SK-N-MC (cell line): ENCODE data around the gene FFAR1.

ENCODE experiments used
- EZH2 ChIP-seq: fragments of 200-600 bp; sonication (generic); IDR thresholded peaks from one replicate; pipeline ENCODE4 v1.6.1; 2017; ENCODE audit warnings: antibody characterized with exemption
- FOXP2 ChIP-seq: optimal IDR thresholded peaks from 2 replicates; pipeline ENCODE3; 2011; ENCODE audit warnings: mild to moderate bottlenecking, moderate library complexity; ENCODE audit not compliant: insufficient read depth; ENCODE audit errors: extremely low read length, control extremely low read depth
- POLR2AphosphoS5 ChIP-seq: IDR thresholded peaks from 2 replicates; pipeline ENCODE4 v1.6.1; 2012; ENCODE audit warnings: mild to moderate bottlenecking, low read depth, low read length, borderline replicate concordance

DNA sequence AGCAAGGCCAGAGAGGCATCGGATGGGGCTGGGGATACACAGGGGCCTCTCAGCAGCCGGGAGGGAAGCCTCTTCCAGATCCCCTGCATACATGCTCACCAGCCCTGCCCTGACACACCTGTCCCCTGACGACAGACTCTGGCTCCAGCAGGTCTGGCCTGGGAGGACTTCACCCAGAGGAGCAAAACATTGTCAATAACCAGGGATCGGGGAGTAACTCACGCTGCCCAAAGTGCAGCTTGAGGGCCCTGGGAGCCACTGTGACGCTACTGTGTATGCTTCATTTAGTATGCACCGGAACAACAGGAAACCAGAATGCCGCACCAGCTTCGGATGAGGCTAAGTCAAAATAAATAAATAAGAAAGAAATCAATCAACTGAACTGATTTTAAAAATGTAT, 31.1 kb upstream of the FFAR1 start:
- TF ChIP-seq POLR2AphosphoS5 (no peak), FOXP2 (no peak), EZH2 (no peak)
